Fibroblast of lung (primary cell): ENCODE measurements around the gene B3GALT5. TPM values are rescaled to one million over a fixed set of nuclear protein-coding genes. Genes with fewer than 3 reads are reported as not detected.

Experiments used
- DNase-seq, 2 donors: peaks; one replicate each; pipeline versions ENCODE4 v3.0.0 to v3.0.0-alpha.2; 2010; ENCODE audit warnings: low read depth in 2 of 2
- H2AFZ ChIP-seq: 2 replicates; pipeline ENCODE4 v1.5.1; 2012; ENCODE audit warnings: low read length, control low read depth, inconsistent platforms
- H3K27ac ChIP-seq: 2 replicates; pipeline ENCODE4 v1.5.1; 2011; ENCODE audit warnings: low read length, control low read depth; ENCODE audit not compliant: insufficient read depth
- H3K27me3 ChIP-seq: 2 replicates; pipeline ENCODE4 v1.5.1; 2011; ENCODE audit warnings: mild to moderate bottlenecking, low read length; ENCODE audit not compliant: control insufficient read depth, insufficient read depth
- H3K36me3 ChIP-seq: 2 replicates; pipeline ENCODE4 v1.5.1; 2011; ENCODE audit warnings: low read length; ENCODE audit not compliant: control insufficient read depth, insufficient read depth
- H3K4me1 ChIP-seq: 2 replicates; pipeline ENCODE4 v1.5.1; 2011; ENCODE audit warnings: low read length; ENCODE audit not compliant: control insufficient read depth, insufficient read depth; ENCODE audit errors: extremely low read depth
- H3K4me2 ChIP-seq: 2 replicates; pipeline ENCODE4 v1.5.1; 2011; ENCODE audit warnings: low read length, control low read depth; ENCODE audit not compliant: insufficient read depth; ENCODE audit errors: extremely low read depth
- H3K4me3 ChIP-seq, 4 experiments: fragments of 200-600 bp in 1 of 4; sonication (generic) in 1 of 4; replicated peaks in 1 of 4; 2 replicates each; pipeline ENCODE4 v1.5.1; 2011 to 2016; ENCODE audit warnings: low read length in 4 of 4, low read depth in 3 of 4, mild to moderate bottlenecking in 3 of 4, control low read depth in 2 of 4, inconsistent platforms in 1 of 4, mixed read lengths in 1 of 4; ENCODE audit not compliant: insufficient read depth in 1 of 4; ENCODE audit errors: control extremely low read depth in 1 of 4
- H3K79me2 ChIP-seq: 2 replicates; pipeline ENCODE4 v1.5.1; 2012; ENCODE audit warnings: mild to moderate bottlenecking, low read length, inconsistent platforms; ENCODE audit not compliant: control insufficient read depth, insufficient read depth
- H3K9ac ChIP-seq: 2 replicates; pipeline ENCODE4 v1.5.1; 2011; ENCODE audit warnings: mild to moderate bottlenecking, low read length, control low read depth; ENCODE audit not compliant: insufficient read depth
- H3K9me3 ChIP-seq: 2 replicates; pipeline ENCODE4 v1.5.1; 2012; ENCODE audit warnings: low read depth, low read length; ENCODE audit not compliant: control insufficient read depth, insufficient read depth
- H4K20me1 ChIP-seq: 2 replicates; pipeline ENCODE4 v1.5.1; 2011; ENCODE audit warnings: low read length; ENCODE audit not compliant: control insufficient read depth, insufficient read depth; ENCODE audit errors: extremely low read depth
- EZH2 ChIP-seq: IDR thresholded peaks from 2 replicates; pipeline ENCODE4 v1.5.1; 2012; ENCODE audit warnings: low read length, control low read depth, mild to moderate bottlenecking; ENCODE audit errors: missing control alignments
- polyA plus RNA-seq, 2 donors: library from polyadenylated mRNA; depleted of rRNA in 1 of 2; stranded (reverse) in 1 of 2; unstranded in 1 of 2; fragments of >200 nt; gene quantifications; 2 replicates each; pipeline ENCODE4 v1.2.1, GENCODE V29; 2011 to 2012; ENCODE audit warnings: missing spikeins in 1 of 2
- total RNA-seq: library from RNA; depleted of rRNA; stranded (reverse); fragments of >200 nt; gene quantifications from 2 replicates; pipeline ENCODE4 v1.2.1, GENCODE V29; 2014
- TF ChIP-seq, protein P1 (sequence below), 2 donors: IDR thresholded peaks in 1 of 2; conservative IDR thresholded peaks in 1 of 2; 1 replicate in 1 of 2; 2 replicates in 1 of 2; pipeline ENCODE4 v1.5.1; 2011 to 2012; ENCODE audit warnings: low read length in 2 of 2, control low read depth in 1 of 2, inconsistent platforms in 1 of 2, low read depth in 1 of 2, mild to moderate bottlenecking in 1 of 2

Gene B3GALT5
- total and polyA plus RNA-seq, 2 donors (not counting 1 experiment from before 2014, with no cell fraction given), result under 0.01 TPM

- no peaks in the 10 kb centered on the region for H3K27me3 ChIP-seq
- no peak overlapping the region for H2AFZ ChIP-seq
- H3K27ac ChIP-seq, result no peak overlapping the region
- no peaks in the 10 kb centered on the region for H3K4me1 ChIP-seq
- no peaks in the 10 kb centered on the region for H3K9me3 ChIP-seq
- no peak overlapping the region for H3K9ac ChIP-seq
- DNase-seq, result no peak
- no peaks in the 10 kb centered on the region for H3K36me3 ChIP-seq
- no peak overlapping the region for H3K4me2 ChIP-seq
- no peaks in the 10 kb centered on the region for H4K20me1 ChIP-seq
- no peak overlapping the region for H3K4me3 ChIP-seq
- H3K79me2 ChIP-seq, result no peaks in the 10 kb centered on the region
- TF ChIP-seq, protein P1, sequence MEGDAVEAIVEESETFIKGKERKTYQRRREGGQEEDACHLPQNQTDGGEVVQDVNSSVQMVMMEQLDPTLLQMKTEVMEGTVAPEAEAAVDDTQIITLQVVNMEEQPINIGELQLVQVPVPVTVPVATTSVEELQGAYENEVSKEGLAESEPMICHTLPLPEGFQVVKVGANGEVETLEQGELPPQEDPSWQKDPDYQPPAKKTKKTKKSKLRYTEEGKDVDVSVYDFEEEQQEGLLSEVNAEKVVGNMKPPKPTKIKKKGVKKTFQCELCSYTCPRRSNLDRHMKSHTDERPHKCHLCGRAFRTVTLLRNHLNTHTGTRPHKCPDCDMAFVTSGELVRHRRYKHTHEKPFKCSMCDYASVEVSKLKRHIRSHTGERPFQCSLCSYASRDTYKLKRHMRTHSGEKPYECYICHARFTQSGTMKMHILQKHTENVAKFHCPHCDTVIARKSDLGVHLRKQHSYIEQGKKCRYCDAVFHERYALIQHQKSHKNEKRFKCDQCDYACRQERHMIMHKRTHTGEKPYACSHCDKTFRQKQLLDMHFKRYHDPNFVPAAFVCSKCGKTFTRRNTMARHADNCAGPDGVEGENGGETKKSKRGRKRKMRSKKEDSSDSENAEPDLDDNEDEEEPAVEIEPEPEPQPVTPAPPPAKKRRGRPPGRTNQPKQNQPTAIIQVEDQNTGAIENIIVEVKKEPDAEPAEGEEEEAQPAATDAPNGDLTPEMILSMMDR (conservative IDR thresholded peaks at IDR 0.05 in 1 of 2, IDR thresholded peaks at IDR 0.05 in 1 of 2; ENCODE audit: low read depth in 1 of 2, low read length in 2 of 2), result no peak
- no peak for TF ChIP-seq EZH2
Observed at GRCh38 chr21:39714331-39714730, 101.6 kb downstream of the B3GALT5 start.

GRCh38 chr21:39715804-39716397, 103.2 kb downstream of the B3GALT5 start:
- TF ChIP-seq EZH2, result no peak
- TF ChIP-seq, protein P1 (conservative IDR thresholded peaks at IDR 0.05 in 1 of 2, IDR thresholded peaks at IDR 0.05 in 1 of 2; ENCODE audit: low read depth in 1 of 2, low read length in 2 of 2), result peak; percentile 53 to 66
- Histone ChIP-seq H3K4me1 (no peaks in the 10 kb centered on the region), H3K4me3 (no peak overlapping the region), H3K36me3 (no peaks in the 10 kb centered on the region), H3K27ac (no peak overlapping the region), H3K4me2 (no peak overlapping the region), H3K27me3 (no peaks in the 10 kb centered on the region), H4K20me1 (no peaks in the 10 kb centered on the region), H3K79me2 (no peaks in the 10 kb centered on the region), H3K9ac (no peak overlapping the region), H3K9me3 (no peaks in the 10 kb centered on the region), H2AFZ (no peak overlapping the region)
- DNase-seq, result peak; percentile 21 to 50

DNA sequence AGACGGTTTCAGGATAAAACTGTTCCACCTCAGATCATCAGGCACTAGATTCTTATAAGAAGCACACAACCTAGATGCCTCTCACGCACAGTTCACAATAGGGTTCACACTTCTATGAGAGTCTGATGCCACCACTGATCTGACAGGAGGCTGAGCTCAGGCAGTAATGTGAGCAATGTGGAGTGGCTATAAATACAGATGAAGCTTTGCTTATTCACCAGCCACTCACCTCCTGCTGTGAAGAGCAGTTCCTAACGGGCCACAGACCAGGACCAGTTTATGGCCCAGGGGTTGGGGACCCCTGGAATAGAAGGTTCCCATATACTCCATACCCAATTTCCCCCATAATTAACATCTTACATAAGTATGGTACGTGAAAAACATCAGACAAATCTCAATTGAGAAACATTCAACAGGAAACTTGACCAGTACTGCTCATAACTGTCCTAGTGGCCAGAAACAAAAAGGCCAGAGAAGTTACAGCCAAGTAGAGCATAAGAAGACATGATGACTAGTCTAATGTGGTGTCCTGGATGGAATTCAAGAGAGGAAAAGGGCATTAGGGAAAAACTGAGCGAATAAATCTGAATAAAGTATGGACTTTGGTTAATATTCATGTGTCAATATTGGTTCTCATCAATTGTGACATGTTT, 107.5 kb downstream of the B3GALT5 start:
- Histone ChIP-seq H3K27me3 (no peaks in the 10 kb centered on the region), H3K9me3 (no peaks in the 10 kb centered on the region), H3K36me3 (no peaks in the 10 kb centered on the region), H3K79me2 (no peaks in the 10 kb centered on the region), H3K27ac (no peak overlapping the region), H4K20me1 (no peaks in the 10 kb centered on the region), H2AFZ (no peak overlapping the region), H3K4me1 (no peaks in the 10 kb centered on the region), H3K9ac (no peak overlapping the region), H3K4me2 (no peak overlapping the region), H3K4me3 (no peak overlapping the region)
- DNase-seq, result peak in 1 of 2 donors; percentile 15
- TF ChIP-seq EZH2, result no peak
- TF ChIP-seq, protein P1 (conservative IDR thresholded peaks at IDR 0.05 in 1 of 2, IDR thresholded peaks at IDR 0.05 in 1 of 2; ENCODE audit: low read depth in 1 of 2, low read length in 2 of 2), result peak in 1 of 2 donors; percentile 14
